Naive B cell (primary cell): ENCODE results near the gene PACSIN1. TPM values are rescaled to one million over a fixed set of nuclear protein-coding genes. Genes with fewer than 3 reads are reported as not detected.

ENCODE experiments used
- ATAC-seq, 2 donors: fragments of 150-1000 bp; cut with Tn5 transposase; 2 replicates each; pipeline ENCODE4 v1.10.0; 2021; ENCODE audit warnings: low read depth in 2 of 2, mild to moderate bottlenecking in 2 of 2, moderate library complexity in 2 of 2
- DNase-seq: peaks from one replicate; pipeline ENCODE4 v3.0.0; 2022
- H3K27ac Mint-ChIP-seq, 6 donors: one replicate each; pipeline ENCODE4 v1.8.0; 2020 to 2022; ENCODE audit warnings: mild to moderate bottlenecking in 6 of 6, mixed read lengths in 6 of 6, moderate library complexity in 5 of 6, inconsistent platforms in 2 of 6
- H3K27me3 Mint-ChIP-seq, 3 donors: one replicate each; pipeline ENCODE4 v1.8.0; 2021 to 2022; ENCODE audit warnings: mixed read lengths in 3 of 3, mild to moderate bottlenecking in 1 of 3
- H3K36me3 Mint-ChIP-seq, 2 donors: one replicate each; pipeline ENCODE4 v1.8.0; 2020 to 2022; ENCODE audit warnings: mixed read lengths in 2 of 2, inconsistent platforms in 1 of 2, mild to moderate bottlenecking in 1 of 2
- H3K4me1 Mint-ChIP-seq, 3 donors: one replicate each; pipeline ENCODE4 v1.8.0; 2020 to 2022; ENCODE audit warnings: mixed read lengths in 3 of 3, inconsistent platforms in 1 of 3, mild to moderate bottlenecking in 1 of 3, moderate library complexity in 1 of 3
- H3K4me3 Mint-ChIP-seq, 8 donors: one replicate each; pipeline ENCODE4 v1.8.0; 2020 to 2022; ENCODE audit warnings: mild to moderate bottlenecking in 8 of 8, mixed read lengths in 8 of 8, moderate library complexity in 8 of 8, inconsistent platforms in 2 of 8
- H3K9me3 Mint-ChIP-seq, 7 donors: one replicate each; pipeline ENCODE4 v1.8.0; 2020 to 2022; ENCODE audit warnings: mixed read lengths in 7 of 7, mild to moderate bottlenecking in 5 of 7, inconsistent platforms in 2 of 7, moderate library complexity in 1 of 7
- polyA plus RNA-seq, 6 donors: library from polyadenylated mRNA; unstranded; fragments of 300-500 nt; fragmentation: Illumina TruSeq; gene quantifications; one replicate each; pipeline ENCODE4 v1.2.3, GENCODE V29; 2021; ENCODE audit warnings: low read depth in 6 of 6

PACSIN1 gene
- polyA plus RNA-seq, 6 donors from 2014 or later = not detected

GRCh38 chr6:34516391-34517324, 50.8 kb downstream of the PACSIN1 start:
- DNase-seq = no peak
- peak overlapping the region in 3 of 6 donors; percentile 12 to 72 (median 56) for H3K27ac Mint-ChIP-seq
- H3K27me3 Mint-ChIP-seq = peaks cover 5 to 65% (median 44%) of the 10 kb centered on the region in 3 donors
- no peaks in the 10 kb centered on the region for H3K36me3 Mint-ChIP-seq
- no peak for ATAC-seq
- H3K9me3 Mint-ChIP-seq = no peaks in the 10 kb centered on the region
- no peak overlapping the region for H3K4me3 Mint-ChIP-seq
- H3K4me1 Mint-ChIP-seq = peaks cover 5 to 8% (median 6%) of the 10 kb centered on the region in 3 donors

DNA sequence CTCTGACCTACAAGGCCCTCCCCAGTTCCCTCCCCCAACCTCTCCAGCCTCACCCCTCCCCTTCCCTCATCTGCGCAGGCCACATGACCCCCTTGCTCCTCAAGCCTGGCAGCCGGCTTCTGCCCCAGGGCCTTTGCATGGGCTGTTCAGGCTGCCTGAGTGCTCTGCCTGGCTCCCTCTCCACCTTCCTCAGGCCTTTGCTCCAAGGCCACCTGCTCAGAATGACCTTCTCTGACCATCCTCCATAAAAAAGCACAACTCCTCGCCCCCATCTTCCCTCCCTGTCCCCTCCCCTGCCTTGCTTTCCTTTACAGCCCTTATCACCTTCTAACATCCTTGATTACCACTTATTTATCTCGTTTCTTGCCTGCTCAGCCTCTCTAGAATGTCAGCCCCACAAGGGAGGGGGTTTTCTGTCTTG, 51.6 kb downstream of the PACSIN1 start:
- H3K4me3 Mint-ChIP-seq = no peak overlapping the region

GRCh38 chr6:34517966-34518365, 52.1 kb downstream of the PACSIN1 start:
- H3K4me3 Mint-ChIP-seq = no peak overlapping the region
- H3K4me1 Mint-ChIP-seq = peaks cover 9 to 10% (median 9%) of the 10 kb centered on the region in 3 donors
- ATAC-seq = no peak
- H3K36me3 Mint-ChIP-seq = no peaks in the 10 kb centered on the region
- H3K9me3 Mint-ChIP-seq = no peaks in the 10 kb centered on the region
- H3K27me3 Mint-ChIP-seq = peaks cover 5 to 57% (median 34%) of the 10 kb centered on the region in 3 donors
- H3K27ac Mint-ChIP-seq = no peak overlapping the region
- DNase-seq = no peak

More for the DNA sequence above, 51.6 kb downstream of the PACSIN1 start:
- no peaks in the 10 kb centered on the region for H3K36me3 Mint-ChIP-seq
- H3K27ac Mint-ChIP-seq = peak overlapping the region in 2 of 6 donors; percentile 12 to 72
- no peak for DNase-seq
- H3K9me3 Mint-ChIP-seq = no peaks in the 10 kb centered on the region
- peaks cover 9 to 10% (median 9%) of the 10 kb centered on the region in 3 donors for H3K4me1 Mint-ChIP-seq
- peaks cover 5 to 59% (median 37%) of the 10 kb centered on the region in 3 donors for H3K27me3 Mint-ChIP-seq
- ATAC-seq = no peak

- no peaks in the 10 kb centered on the region for H3K36me3 Mint-ChIP-seq
- H3K27ac Mint-ChIP-seq = peak overlapping the region in 1 of 6 donors; percentile 24
- peaks cover 9 to 10% (median 9%) of the 10 kb centered on the region in 3 donors for H3K4me1 Mint-ChIP-seq
- DNase-seq = no peak
- ATAC-seq = no peak
- peaks cover 3 to 48% (median 25%) of the 10 kb centered on the region in 3 donors for H3K27me3 Mint-ChIP-seq
- no peak overlapping the region for H3K4me3 Mint-ChIP-seq
- H3K9me3 Mint-ChIP-seq = no peaks in the 10 kb centered on the region
Measured at GRCh38 chr6:34518669-34519365, 52.9 kb downstream of the PACSIN1 start.

- DNase-seq (no peak), ATAC-seq (no peak)
- peaks cover 0 to 35% (median 14%) of the 10 kb centered on the region in 3 donors for H3K27me3 Mint-ChIP-seq
- no peaks in the 10 kb centered on the region for H3K9me3 Mint-ChIP-seq
- peaks cover 9 to 10% (median 9%) of the 10 kb centered on the region in 3 donors for H3K4me1 Mint-ChIP-seq
- H3K27ac Mint-ChIP-seq = no peak overlapping the region
- H3K4me3 Mint-ChIP-seq = no peak overlapping the region
- H3K36me3 Mint-ChIP-seq = no peaks in the 10 kb centered on the region
Measured at GRCh38 chr6:34519971-34520644, 54.2 kb downstream of the PACSIN1 start.

- Mint-ChIP-seq H3K4me3 (no peak overlapping the region), H3K4me1 (peaks cover 9 to 10% (median 9%) of the 10 kb centered on the region in 3 donors)
- no peak for ATAC-seq
Measured at GRCh38 chr6:34520645-34521462, 55.0 kb downstream of the PACSIN1 start.

GRCh38 chr6:34521463-34522285, 55.8 kb downstream of the PACSIN1 start:
- ATAC-seq (peak; percentile 63 to 69), DNase-seq (no peak)
- Mint-ChIP-seq H3K9me3 (no peaks in the 10 kb centered on the region), H3K4me1 (peaks cover 9 to 10% (median 9%) of the 10 kb centered on the region in 3 donors), H3K27me3 (peaks cover 0 to 30% (median 14%) of the 10 kb centered on the region in 3 donors), H3K4me3 (peak overlapping the region in 1 of 8 donors; percentile 25), H3K27ac (no peak overlapping the region), H3K36me3 (no peaks in the 10 kb centered on the region)

More at GRCh38 chr6:34520645-34521462, 55.0 kb downstream of the PACSIN1 start:
- H3K9me3 Mint-ChIP-seq = no peaks in the 10 kb centered on the region
- H3K27me3 Mint-ChIP-seq = peaks cover 0 to 30% (median 14%) of the 10 kb centered on the region in 3 donors
- H3K27ac Mint-ChIP-seq = peak overlapping the region in 1 of 6 donors; percentile 79
- no peaks in the 10 kb centered on the region for H3K36me3 Mint-ChIP-seq
- no peak for DNase-seq

- peak overlapping the region in 1 of 6 donors; percentile 11 for H3K27ac Mint-ChIP-seq
Measured at GRCh38 chr6:34522761-34523160, 56.9 kb downstream of the PACSIN1 start.

DNA sequence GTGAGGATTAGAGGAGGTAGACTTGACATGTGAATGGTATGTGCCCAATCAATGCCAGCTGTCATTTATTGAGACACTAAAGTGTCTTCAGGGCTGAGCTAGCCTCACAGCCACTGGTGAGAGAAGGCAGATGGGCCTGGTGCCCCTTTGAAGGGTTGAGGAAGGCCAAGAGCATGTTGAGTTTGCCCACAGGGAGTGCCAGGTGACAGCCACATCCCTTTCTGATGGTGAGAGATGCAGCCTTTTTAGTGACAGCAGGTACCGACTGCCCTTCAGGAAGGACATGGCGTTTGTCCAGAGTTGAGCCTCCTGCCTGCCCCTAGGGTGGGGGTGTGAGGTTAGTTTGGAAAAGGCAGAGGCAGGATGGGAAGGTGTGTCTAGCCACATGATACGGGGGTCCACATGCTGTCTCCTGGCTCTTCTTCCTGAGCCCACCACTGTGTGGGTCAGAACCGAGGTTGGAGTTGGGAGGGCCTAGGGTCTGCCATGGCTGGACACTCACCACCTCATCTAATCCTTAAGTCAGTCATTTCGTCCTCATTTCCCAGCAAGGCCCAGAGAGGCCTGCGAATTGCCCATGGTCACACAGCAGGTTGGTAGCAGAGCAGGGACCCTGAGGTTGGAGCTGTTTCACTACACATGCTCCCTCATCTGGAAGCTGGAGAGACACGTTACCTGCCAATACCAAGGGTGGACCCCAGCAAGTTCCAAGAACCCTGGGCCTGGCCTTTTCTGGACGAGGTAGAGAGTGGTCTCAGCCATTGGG, 57.7 kb downstream of the PACSIN1 start:
- no peak for ATAC-seq

More at GRCh38 chr6:34522761-34523160, 56.9 kb downstream of the PACSIN1 start:
- H3K27me3 Mint-ChIP-seq = peaks cover 0 to 19% (median 3%) of the 10 kb centered on the region in 3 donors
- H3K9me3 Mint-ChIP-seq = no peaks in the 10 kb centered on the region
- no peaks in the 10 kb centered on the region for H3K36me3 Mint-ChIP-seq
- DNase-seq (no peak), ATAC-seq (no peak)
- peaks cover 9 to 17% (median 10%) of the 10 kb centered on the region in 3 donors for H3K4me1 Mint-ChIP-seq
- H3K4me3 Mint-ChIP-seq = peak overlapping the region in 1 of 8 donors; percentile 11

GRCh38 chr6:34524499-34524898, 58.6 kb downstream of the PACSIN1 start:
- Mint-ChIP-seq H3K4me1 (peaks cover 10 to 17% (median 12%) of the 10 kb centered on the region in 3 donors), H3K9me3 (no peaks in the 10 kb centered on the region), H3K4me3 (no peak overlapping the region), H3K27ac (no peak overlapping the region), H3K36me3 (no peaks in the 10 kb centered on the region), H3K27me3 (peaks cover 0 to 9% (median 0%) of the 10 kb centered on the region in 3 donors)
- no peak for ATAC-seq
- DNase-seq = no peak

More for the DNA sequence above, 57.7 kb downstream of the PACSIN1 start:
- Mint-ChIP-seq H3K4me1 (peaks cover 9 to 17% (median 10%) of the 10 kb centered on the region in 3 donors), H3K36me3 (no peaks in the 10 kb centered on the region), H3K4me3 (no peak overlapping the region), H3K27ac (peak overlapping the region in 1 of 6 donors; percentile 82), H3K9me3 (no peaks in the 10 kb centered on the region), H3K27me3 (peaks cover 0 to 12% (median 0%) of the 10 kb centered on the region in 3 donors)
- no peak for DNase-seq

- peaks cover 10 to 17% (median 12%) of the 10 kb centered on the region in 3 donors for H3K4me1 Mint-ChIP-seq
Measured at GRCh38 chr6:34524971-34525370, 59.1 kb downstream of the PACSIN1 start.

More at GRCh38 chr6:34524971-34525370, 59.1 kb downstream of the PACSIN1 start:
- DNase-seq (no peak), ATAC-seq (no peak)
- no peaks in the 10 kb centered on the region for H3K36me3 Mint-ChIP-seq
- H3K4me3 Mint-ChIP-seq = no peak overlapping the region
- no peaks in the 10 kb centered on the region for H3K9me3 Mint-ChIP-seq
- H3K27ac Mint-ChIP-seq = peak overlapping the region in 1 of 6 donors; percentile 88
- peaks cover 0 to 6% (median 0%) of the 10 kb centered on the region in 3 donors for H3K27me3 Mint-ChIP-seq
